UCSD-AML1 (cell line): ENCODE results near the gene CDK19.

ENCODE experiments used
- DNase-seq: peaks from one replicate; lab custom pipeline; 2025; ENCODE audit not compliant: unreplicated experiment; lab: John Stamatoyannopoulos, UW

The CDK19 gene

GRCh38 chr6:110662490-110663211, 152.6 kb downstream of the CDK19 start:
- no peak for DNase-seq

DNA sequence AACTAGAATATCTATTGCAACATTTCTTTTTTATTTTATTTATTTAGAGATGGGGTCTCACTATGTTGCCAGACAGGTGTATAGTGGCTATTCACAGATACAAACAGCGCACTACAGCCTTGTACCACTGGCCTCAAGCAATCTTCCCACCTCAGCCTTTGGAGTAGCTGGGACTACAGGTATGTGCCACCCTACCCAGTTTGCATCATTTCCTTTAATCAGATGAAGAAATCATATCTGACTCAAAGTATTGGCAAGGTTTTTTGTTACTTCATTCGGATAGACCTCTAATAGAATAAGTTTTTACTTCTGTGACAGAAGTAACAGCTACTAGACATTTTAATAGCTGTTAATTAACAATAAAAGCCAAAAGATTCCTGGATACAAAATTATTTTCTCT, 153.9 kb downstream of the CDK19 start:
- DNase-seq: no peak

DNA sequence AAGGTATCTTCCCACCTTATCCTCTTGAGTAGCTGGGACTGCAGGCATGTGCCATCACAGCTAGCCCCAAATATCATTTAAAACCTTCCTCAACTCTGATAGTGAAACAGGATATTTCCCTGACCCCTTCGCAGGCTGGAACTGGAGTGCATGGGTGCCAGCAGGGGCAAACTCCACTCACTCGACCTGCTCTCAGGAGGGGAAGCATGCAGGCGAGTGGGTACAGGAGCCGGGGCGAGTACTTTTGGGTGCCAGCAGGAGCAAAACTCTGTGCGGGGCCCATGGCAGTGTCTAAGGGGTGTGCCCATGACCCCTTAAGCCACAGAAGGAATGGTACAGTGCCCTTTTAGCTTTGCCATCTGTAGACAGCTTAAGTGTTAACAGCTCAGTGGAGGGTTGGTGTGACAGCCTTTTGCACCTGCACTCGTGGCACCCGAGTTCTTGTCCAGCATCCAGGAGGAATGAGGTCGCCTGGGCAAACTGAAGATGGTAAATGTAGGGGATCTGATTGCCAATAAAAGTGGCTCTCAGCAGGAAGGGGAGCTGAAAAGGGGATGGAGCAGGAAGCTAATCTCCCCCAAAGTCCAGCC, 155.1 kb downstream of the CDK19 start:
- DNase-seq: no peak

GRCh38 chr6:110658631-110659211, 156.5 kb downstream of the CDK19 start:
- DNase-seq: no peak

- no peak for DNase-seq
Observed at GRCh38 chr6:110656492-110656891, 158.8 kb downstream of the CDK19 start.

- DNase-seq: no peak
Observed at GRCh38 chr6:110655821-110656220, 159.4 kb downstream of the CDK19 start.

- no peak for DNase-seq
Observed at GRCh38 chr6:110654096-110654820, 161.0 kb downstream of the CDK19 start.

DNA sequence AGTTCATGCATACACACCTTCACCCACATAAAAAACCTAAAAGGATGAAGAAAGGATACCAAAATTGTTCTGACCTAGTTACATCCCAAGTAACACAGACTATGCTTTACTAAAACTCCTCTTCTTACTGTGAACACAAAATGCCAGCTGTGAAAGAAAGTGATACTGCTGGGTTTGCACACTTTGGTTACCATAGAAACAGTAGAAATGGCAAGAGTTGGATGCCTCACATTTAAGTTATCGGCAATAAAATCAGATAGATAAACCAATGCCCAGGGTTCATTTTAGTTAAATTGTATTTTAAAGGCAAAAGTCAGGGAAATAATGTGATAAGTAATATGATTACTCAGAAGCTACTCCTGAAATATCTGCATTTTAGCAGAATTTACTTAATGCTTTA, 161.9 kb downstream of the CDK19 start:
- no peak for DNase-seq

DNA sequence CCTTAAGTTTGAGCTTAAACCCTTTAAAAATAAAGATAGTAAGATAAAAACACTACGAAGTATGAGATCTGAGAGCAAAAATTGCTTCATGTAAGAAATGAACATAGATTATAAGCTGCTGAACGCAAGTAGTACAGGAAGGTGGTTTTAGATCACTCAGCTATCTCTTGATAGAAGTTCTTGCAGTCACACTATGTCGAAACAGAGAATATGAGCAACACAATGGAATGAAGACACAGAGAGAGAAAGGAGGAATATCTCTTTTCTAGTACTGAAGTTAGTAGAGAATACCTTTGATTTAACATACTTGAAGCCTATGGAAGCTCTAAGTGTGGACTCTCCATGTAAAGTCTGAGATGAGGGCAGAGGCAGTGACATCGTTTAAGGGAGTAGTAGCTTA, 162.7 kb downstream of the CDK19 start:
- DNase-seq: no peak

DNA sequence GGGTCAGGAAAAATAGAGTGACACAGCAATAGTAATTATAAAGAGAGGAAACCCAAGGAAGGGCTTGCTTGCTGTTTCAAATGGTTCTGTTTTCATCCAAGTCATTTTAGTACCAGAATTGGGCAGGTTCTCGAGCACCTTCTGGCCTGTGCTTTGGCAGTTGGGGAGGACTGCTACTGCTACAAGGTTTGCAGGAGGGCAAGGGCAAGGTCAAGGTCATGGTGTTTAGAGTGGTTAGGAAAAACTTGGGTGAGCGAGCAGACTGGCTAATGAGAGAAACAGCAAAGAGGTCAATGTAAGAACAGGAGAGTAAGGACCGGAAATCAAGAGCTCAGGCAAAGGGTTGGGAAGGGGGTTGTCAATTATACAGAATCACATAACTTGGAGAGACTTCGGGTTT, 164.5 kb downstream of the CDK19 start:
- no peak for DNase-seq

DNA sequence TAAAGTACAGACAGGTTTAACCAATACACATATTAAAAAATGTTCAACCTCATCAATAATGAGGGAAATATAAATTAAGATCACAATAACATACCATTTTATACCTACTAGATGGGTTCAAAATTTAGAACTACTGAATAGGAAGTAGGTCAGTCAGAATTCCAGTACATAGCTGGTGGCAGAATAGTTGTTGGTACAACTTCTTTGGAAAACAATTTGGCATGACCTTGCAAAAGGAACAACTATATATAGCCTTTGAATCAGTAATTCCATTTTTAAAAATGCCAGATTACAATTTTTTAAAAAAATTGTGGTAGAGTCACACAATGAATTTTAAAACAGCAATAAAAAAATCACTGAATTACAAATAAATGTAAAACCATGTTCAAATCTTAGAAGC, 165.6 kb downstream of the CDK19 start:
- DNase-seq: no peak

DNA sequence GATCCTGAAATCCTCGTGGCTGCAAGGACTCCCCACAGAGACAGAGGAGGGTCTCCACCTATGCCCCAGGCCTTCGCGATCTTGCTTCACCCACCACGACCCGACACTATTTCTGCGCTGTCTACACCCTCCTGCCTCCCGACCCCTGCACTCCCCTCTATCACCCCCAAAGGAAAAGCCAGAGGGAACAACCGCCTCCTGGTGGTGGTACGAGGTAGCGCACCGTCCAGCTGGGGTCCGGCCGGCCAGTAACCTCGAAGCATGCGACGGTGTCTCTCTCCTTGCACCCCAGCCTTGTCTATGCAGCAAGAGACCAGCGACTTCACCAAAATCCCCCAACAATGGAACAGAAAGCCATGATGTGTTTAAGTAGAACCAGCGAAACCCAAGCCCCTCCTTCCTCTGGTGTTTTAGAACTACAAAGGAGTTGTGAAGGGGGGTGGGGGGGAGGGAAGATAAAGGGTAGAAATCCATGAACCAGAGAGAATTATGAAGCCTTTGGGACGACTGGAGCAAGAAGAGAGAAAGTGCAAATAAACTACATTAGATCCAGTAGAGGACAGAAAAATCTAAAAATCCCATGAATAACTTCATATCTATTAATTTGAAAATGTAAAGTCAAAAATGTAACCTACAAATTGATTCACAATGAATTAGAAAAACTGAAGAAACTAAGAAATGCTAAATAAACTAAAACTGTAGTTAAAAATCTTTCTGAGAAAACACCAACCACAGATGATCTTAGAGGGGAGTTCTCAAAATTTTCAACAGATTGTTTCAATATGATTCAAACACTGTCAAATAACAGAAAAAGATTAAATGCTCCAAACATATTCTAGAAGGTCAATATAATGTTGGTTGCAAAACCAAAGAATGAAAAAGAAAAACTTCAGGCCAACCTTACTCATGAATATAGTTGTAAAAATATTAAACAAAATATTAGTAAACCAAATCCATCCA, 168.0 kb downstream of the CDK19 start:
- no peak for DNase-seq

GRCh38 chr6:110646419-110646698, 168.9 kb downstream of the CDK19 start:
- DNase-seq: no peak

- DNase-seq: no peak
Observed at GRCh38 chr6:110645685-110646418, 169.4 kb downstream of the CDK19 start.

GRCh38 chr6:110643175-110643574, 172.1 kb downstream of the CDK19 start:
- DNase-seq: no peak

DNA sequence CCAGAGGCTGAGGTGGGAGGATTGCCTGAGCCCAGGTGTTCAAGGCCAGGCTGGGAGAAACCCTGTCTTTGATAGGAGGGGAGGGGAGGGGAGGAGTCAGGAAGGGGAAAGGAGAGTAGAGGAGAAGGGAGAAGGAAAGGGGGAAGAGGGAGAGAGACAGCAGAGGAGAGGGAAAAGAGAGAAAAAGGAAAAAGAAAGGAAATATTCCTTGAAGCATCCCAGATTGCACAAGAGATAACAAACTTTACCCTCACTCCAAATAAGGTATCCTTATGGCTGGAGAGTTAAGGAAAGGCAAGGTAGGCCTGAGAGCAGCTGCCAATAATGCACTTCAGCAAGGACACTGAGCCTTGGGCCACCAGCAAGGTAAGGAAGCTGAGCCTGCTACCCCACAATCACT, 172.6 kb downstream of the CDK19 start:
- no peak for DNase-seq

DNA sequence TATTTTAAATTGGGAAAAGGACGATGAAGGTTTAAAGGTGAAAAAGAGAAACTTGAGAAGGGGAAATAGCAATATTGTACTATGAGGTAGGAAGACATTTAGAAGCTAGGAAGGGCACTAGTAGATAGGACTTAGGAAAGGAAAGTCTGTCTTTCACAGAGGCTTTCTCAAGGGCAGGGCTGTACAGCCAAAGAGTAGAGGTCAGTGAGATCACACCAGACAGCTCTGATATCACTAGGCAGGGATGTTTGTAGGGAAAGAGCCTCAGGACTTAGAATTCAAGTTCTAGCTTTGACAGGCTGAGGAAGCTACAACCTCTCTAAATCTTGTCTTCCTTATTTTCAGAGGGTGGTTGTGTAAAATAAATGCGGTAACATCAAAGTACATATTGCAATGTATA, 178.5 kb downstream of the CDK19 start:
- no peak for DNase-seq

DNA sequence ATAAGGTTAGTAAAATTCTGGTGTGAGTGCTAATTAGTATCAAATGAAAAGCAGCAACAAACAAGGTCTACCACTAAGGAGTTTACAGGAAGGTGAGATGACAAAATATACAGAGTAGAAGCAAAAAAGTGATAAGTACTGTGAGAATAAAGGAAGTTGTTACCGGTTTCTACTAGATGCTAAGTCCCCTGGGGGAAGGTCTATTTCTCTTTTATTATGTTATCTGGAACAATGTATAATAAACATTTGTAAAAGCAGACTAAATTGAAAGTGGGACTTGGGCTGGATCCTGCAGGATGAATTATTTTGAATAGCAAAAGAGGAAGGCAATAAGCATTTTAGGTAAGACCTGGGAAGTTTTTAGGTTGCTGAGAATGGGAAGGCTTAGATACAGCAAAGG, 180.2 kb downstream of the CDK19 start:
- no peak for DNase-seq

GRCh38 chr6:110633731-110634213, 181.5 kb downstream of the CDK19 start:
- DNase-seq: no peak

- no peak for DNase-seq
Observed at GRCh38 chr6:110629153-110629552, 186.1 kb downstream of the CDK19 start.
